Right renal cortex interstitium (tissue), 3 donors: ENCODE data around the gene MTSS2. TPM values are rescaled to one million over a fixed set of nuclear protein-coding genes. Genes with fewer than 3 reads are reported as not detected.
"Not testable (repeated sequence)": the region's sequence is repeated elsewhere in the genome, so short reads cannot be mapped to it uniquely, and the experiment has no call there.

ENCODE experiments used
- DNase-seq, 3 donors: peaks; one replicate each; pipeline ENCODE4 v3.0.0-alpha.2; 2013; ENCODE audit warnings: low read depth in 3 of 3, low spot score in 2 of 3
- polyA plus RNA-seq, 3 donors: library from polyadenylated mRNA; unstranded; fragments of 120-200 nt; gene quantifications; one replicate each; pipeline ENCODE4 v1.2.1, GENCODE V29; 2013; ENCODE audit not compliant: insufficient read length in 3 of 3

Gene MTSS2
- polyA plus RNA-seq, 3 donors: 36.8 to 45.1 (median 39.8) TPM

- no peak for DNase-seq
Observed at GRCh38 chr16:70676675-70677498, 9.0 kb downstream of the MTSS2 start.

- DNase-seq: no peak
Observed at GRCh38 chr16:70675851-70676513, 9.9 kb downstream of the MTSS2 start.

DNA sequence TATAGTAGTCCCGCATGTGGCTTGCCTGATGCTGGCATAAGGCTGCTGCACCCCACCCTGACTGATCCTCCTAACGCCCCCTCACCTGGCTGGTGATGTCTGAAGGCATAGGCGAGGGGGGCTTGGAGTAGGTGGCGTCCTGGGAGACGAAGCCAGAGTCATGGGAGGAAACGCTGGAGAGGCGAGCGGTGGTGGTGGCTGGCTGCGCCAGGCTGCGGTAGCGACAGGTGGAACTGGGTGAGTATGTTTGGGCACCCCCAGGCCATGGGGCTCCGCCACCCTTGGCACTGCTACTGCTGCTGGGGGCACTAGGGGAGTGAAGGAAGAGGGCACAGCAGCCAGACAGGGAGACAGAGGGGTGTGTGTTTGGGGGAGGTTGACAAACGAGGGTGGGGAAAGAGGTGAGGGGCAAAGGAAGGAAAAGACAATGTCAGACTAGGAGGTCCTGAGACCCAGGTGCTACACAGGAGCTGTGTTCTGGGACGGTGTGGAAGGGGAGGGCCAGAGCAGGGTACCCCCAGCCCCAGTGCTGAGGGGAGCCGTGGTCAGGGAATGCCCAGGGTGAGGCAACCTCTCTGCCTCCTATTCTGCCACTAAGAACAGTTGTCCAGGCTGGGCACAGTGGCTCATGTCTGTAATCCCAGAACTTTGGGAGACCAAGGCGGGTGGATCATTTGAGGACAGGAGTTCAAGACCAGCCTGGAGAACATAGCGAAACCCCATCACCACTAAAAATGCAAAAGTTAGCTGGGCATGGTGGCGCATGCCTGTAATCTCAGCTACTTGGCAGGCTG, 11.4 kb downstream of the MTSS2 start:
- no peak for DNase-seq

- DNase-seq: not testable (repeated sequence)
Observed at GRCh38 chr16:70670938-70671337, 14.9 kb downstream of the MTSS2 start.

DNA sequence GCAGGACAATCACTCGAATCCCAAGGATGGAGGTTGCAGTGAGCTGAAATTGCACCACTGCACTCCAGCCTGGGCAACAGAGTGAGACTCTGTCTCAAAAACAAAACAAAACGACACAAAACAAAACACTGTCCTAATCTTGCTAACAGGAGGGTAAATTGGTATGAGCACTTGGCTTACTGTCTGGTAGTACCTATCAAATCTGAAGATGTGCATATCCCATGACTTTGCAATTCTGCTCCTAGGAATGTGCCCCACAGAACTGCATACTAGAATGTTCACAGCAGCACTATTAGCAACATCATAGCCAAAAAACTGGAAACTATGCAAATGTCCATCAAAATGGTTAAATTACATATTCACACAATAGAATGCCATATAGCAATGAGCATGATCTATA, 15.7 kb downstream of the MTSS2 start:
- no peak for DNase-seq

GRCh38 chr16:70665806-70666735, 19.8 kb downstream of the MTSS2 start:
- no peak for DNase-seq

- DNase-seq: no peak
Observed at GRCh38 chr16:70665113-70665694, 20.6 kb downstream of the MTSS2 start.

GRCh38 chr16:70664325-70665112, 21.3 kb downstream of the MTSS2 start:
- no peak for DNase-seq

GRCh38 chr16:70663524-70664324, 22.1 kb downstream of the MTSS2 start:
- DNase-seq: no peak

- no peak for DNase-seq
Observed at GRCh38 chr16:70662991-70663523, 22.8 kb downstream of the MTSS2 start.

GRCh38 chr16:70661918-70662641, 23.8 kb downstream of the MTSS2 start:
- DNase-seq: no peak

GRCh38 chr16:70661534-70661917, 24.3 kb downstream of the MTSS2 start:
- DNase-seq: no peak

GRCh38 chr16:70660672-70661350, 25.0 kb downstream of the MTSS2 start:
- DNase-seq: no peak

DNA sequence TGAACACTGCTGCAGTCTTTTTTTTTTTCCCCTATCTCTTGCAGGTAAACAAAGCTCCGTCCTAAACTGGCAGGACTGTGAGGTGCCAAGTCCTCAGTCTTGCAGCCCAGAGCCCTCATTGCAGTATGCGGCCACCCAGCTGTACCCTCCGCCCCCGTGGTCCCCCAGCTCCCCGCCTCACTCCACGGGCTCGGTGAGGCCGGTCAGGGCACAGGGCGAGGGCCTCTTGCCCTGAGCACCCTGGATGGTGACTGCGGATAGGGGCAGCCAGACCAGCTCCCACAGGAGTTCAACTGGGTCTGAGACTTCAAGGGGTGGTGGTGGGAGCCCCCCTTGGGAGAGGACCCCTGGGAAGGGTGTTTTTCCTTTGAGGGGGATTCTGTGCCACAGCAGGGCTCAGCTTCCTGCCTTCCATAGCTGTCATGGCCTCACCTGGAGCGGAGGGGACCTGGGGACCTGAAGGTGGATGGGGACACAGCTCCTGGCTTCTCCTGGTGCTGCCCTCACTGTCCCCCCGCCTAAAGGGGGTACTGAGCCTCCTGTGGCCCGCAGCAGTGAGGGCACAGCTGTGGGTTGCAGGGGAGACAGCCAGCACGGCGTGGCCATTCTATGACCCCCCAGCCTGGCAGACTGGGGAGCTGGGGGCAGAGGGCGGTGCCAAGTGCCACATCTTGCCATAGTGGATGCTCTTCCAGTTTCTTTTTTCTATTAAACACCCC, 25.7 kb downstream of the MTSS2 start:
- no peak for DNase-seq

DNA sequence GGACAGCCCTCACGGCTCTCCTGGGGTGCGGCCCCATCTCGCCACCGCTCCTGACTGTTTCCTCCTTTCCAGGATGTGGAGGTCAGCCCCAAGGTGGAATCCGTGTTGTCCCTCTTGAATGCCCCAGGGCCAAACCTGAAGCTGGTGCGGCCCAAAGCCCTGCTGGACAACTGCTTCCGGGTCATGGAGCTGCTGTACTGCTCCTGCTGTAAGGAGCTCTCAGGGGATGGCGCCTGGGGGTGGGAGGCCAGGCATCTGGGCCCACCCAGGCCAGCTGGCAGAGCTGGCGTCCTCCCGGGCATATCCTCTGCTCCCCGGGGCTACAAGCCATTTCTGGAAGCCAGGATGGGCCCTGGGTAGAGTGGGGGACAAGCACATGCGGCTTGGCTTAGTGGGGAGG, 26.3 kb downstream of the MTSS2 start:
- no peak for DNase-seq

- DNase-seq: no peak
Observed at GRCh38 chr16:70658921-70659320, 26.9 kb downstream of the MTSS2 start.
